Thoracic aorta (tissue), 2 donors: ENCODE measurements around the gene BRICD5. TPM values are rescaled to one million over a fixed set of nuclear protein-coding genes. Genes with fewer than 3 reads are reported as not detected.
"Not testable (repeated sequence)": the region's sequence is repeated elsewhere in the genome, so short reads cannot be mapped to it uniquely, and the experiment has no call there.

ENCODE experiments used
- ATAC-seq: fragments of 150-250 bp; one replicate; pipeline ENCODE4 v1.8.0; 2017; ENCODE audit warnings: low read depth; ENCODE audit not compliant: insufficient number of reproducible peaks, low FRiP score
- DNase-seq: peaks from one replicate; pipeline ENCODE4 v3.0.0-alpha.2; 2020; ENCODE audit warnings: low spot score
- H3K27ac ChIP-seq, 2 donors: fragments of 200-600 bp; sonication (generic); 1 replicate in 1 of 2; 2 replicates in 1 of 2; pipeline ENCODE4 v1.5.1; 2016; ENCODE audit warnings: mild to moderate bottlenecking in 2 of 2, moderate library complexity in 2 of 2
- H3K27me3 ChIP-seq: fragments of 200-600 bp; sonication (generic); replicated peaks from 2 replicates; pipeline ENCODE4 v1.6.0; 2016; ENCODE audit warnings: mild to moderate bottlenecking; ENCODE audit not compliant: insufficient read depth
- H3K36me3 ChIP-seq: fragments of 200-600 bp; sonication (generic); one replicate; pipeline ENCODE4 v1.5.1; 2016
- H3K4me1 ChIP-seq, 2 donors: fragments of 200-600 bp; sonication (generic); 1 replicate in 1 of 2; 2 replicates in 1 of 2; pipeline versions ENCODE4 v1.5.1 to v1.6.0; 2016; ENCODE audit warnings: low read depth in 2 of 2, mild to moderate bottlenecking in 1 of 2; ENCODE audit not compliant: control insufficient read depth in 1 of 2
- H3K4me3 ChIP-seq: fragments of 200-600 bp; sonication (generic); 2 replicates; pipeline ENCODE4 v1.5.1; 2016; ENCODE audit warnings: mild to moderate bottlenecking
- H3K9me3 ChIP-seq: fragments of 200-600 bp; sonication (generic); 2 replicates; pipeline ENCODE4 v1.5.1; 2016
- total RNA-seq, 2 donors: library from RNA; depleted of rRNA; stranded (reverse); fragments of >200 nt; gene quantifications; one replicate each; pipeline versions ENCODE4 v1.1.0 to v1.2.3, GENCODE V29; 2016
- TF ChIP-seq, protein P1 (sequence below): fragments of 200-600 bp; sonication (generic); IDR thresholded peaks from one replicate; pipeline ENCODE4 v1.5.1; 2019; ENCODE audit warnings: antibody characterized with exemption

BRICD5 gene
- total RNA-seq, 2 donors from 2014 or later: 11.4 to 43.1 TPM

DNA sequence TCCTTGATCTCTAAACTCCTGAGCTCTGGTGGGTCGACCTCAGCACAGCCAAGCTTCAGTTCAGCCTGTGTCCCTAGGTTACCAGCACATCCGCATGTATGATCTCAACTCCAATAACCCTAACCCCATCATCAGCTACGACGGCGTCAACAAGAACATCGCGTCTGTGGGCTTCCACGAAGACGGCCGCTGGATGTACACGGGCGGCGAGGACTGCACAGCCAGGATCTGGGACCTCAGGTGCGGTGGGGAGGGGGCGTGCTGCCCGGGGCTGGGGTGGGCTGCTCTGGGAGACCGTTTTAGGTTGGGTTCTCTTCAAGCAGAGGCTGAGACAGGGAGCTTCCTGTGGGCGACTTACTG lies 4.3 kb downstream of the BRICD5 start:
- Histone ChIP-seq H3K9me3 (no peaks in the 10 kb centered on the region), H3K27me3 (no peaks in the 10 kb centered on the region), H3K4me3 (peak overlapping the region; percentile 87), H3K4me1 (peaks cover 7 to 20% of the 10 kb centered on the region in 2 donors), H3K27ac (no peak overlapping the region), H3K36me3 (peaks cover 18% of the 10 kb centered on the region)
- no peak for DNase-seq
- TF ChIP-seq, protein P1, sequence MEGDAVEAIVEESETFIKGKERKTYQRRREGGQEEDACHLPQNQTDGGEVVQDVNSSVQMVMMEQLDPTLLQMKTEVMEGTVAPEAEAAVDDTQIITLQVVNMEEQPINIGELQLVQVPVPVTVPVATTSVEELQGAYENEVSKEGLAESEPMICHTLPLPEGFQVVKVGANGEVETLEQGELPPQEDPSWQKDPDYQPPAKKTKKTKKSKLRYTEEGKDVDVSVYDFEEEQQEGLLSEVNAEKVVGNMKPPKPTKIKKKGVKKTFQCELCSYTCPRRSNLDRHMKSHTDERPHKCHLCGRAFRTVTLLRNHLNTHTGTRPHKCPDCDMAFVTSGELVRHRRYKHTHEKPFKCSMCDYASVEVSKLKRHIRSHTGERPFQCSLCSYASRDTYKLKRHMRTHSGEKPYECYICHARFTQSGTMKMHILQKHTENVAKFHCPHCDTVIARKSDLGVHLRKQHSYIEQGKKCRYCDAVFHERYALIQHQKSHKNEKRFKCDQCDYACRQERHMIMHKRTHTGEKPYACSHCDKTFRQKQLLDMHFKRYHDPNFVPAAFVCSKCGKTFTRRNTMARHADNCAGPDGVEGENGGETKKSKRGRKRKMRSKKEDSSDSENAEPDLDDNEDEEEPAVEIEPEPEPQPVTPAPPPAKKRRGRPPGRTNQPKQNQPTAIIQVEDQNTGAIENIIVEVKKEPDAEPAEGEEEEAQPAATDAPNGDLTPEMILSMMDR: no peak
- no peak for ATAC-seq

DNA sequence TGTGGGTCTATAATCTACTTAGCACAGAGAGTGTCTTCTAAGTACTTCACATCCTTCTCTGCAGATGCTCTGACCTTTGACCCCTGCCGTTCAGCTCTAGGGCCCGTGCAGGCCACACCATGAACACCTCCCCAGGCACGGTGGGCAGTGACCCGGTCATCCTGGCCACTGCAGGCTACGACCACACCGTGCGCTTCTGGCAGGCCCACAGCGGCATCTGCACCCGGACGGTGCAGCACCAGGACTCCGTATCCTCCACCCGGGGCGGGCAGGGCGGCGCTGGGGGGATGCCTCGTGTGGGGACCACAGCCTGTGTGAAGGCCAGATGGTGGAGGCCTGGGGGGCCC lies 4.7 kb downstream of the BRICD5 start:
- DNase-seq (no peak), ATAC-seq (no peak)
- Histone ChIP-seq H3K4me1 (peaks cover 7 to 20% of the 10 kb centered on the region in 2 donors), H3K9me3 (no peaks in the 10 kb centered on the region), H3K4me3 (peak overlapping the region; percentile 87), H3K27ac (peak overlapping the region; percentile 94 to 97), H3K27me3 (no peaks in the 10 kb centered on the region), H3K36me3 (peaks cover 18% of the 10 kb centered on the region)
- TF ChIP-seq, protein P1: no peak

DNA sequence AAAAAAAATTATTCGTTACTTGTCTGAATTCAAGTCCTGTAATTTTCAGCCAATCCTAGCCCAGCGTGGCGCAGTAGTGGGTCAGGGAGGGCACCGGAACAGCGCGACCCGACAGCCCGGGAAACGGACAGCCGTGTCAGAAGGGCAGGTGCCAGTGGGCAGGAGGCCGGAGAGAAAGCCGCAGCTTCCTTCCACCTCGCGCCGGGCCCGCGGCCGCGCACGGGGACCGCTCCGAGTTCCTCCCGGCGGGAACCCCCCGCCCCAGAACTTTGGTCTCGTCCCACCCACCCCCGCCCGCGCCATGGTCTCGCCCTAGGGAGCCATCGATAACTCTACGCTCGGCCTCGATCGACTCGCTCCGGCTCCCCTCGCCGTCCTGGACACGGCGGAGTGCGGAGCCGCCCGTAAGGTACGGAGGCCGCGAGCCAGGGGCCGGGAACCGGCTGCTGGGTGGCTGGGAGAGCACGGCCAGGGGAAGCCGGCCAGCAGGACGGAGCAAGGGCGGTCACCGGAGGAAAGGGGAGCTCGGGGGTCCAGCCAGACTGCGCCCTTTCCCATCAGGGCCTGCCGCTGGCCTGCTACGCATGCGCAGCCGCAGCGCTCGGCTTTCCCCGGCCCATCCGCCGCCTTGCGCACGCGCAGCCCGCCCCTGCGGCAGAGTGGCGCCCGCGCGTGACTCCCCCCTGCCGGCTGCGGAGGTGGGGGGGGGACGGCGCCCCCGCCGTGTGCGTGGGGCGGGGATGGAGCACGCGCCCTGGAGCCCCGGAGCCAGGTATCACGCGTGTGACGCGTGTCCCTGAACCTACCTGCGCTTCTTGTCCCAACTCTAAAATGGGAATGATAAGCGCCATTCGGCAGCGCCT lies 5.3 kb downstream of the BRICD5 start, which contains the start of gene MLST8:
TSS of gene MLST8 (plus strand) at position 351 of the 863 bp plus-strand sequence. CDS start 632 bp downstream, outside the sequence.
- Histone ChIP-seq H3K27ac (peak within 1 kb of the TSS; percentile 94 to 97), H3K4me1 (peaks cover 7 to 20% of the 10 kb centered on the region in 2 donors), H3K27me3 (no peaks in the 10 kb centered on the region), H3K4me3 (peak within 1 kb of the TSS; percentile 87), H3K36me3 (peaks cover 18% of the 10 kb centered on the region), H3K9me3 (no peaks in the 10 kb centered on the region)
- peak; percentile 21 for DNase-seq
- peak; percentile 78 for ATAC-seq
- TF ChIP-seq, protein P1: peak; percentile 24

DNA sequence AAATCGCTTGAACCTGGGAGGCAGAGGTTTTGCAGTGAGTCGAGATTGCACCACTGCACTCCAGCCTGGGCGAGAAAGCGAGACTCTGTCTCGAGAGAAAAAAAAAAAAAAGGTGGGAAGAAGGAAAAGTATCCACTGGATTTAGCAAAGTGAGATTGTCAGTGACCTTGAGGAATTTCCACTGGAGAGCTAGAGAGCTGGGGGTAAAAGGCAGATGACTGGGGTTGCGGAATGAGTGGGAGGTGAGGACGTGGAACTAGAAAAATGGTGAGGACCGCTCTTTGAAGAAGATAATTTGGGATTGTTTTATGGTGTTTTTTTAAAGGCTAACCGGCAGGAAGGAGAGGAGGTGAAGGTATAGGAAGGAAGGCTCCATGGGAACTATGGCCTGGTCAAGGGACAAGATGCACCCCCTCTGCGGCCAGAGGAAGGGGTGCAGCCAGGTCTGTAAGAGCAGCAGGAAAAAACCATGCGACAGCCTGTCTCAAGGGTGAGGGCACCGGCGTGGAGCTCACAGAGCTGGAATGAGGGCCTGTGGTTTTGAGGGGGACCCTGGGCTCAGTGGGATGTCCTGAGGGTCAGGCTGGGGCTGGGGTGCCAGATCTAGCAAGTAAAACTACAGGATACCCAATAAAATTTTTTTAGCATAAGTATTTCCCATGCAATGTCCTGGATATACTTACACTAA lies 6.1 kb downstream of the BRICD5 start:
- peak overlapping the region; percentile 87 for H3K4me3 ChIP-seq
- H3K36me3 ChIP-seq: peaks cover 18% of the 10 kb centered on the region
- H3K27me3 ChIP-seq: no peaks in the 10 kb centered on the region
- ATAC-seq: no peak
- no peaks in the 10 kb centered on the region for H3K9me3 ChIP-seq
- TF ChIP-seq, protein P1: no peak
- H3K27ac ChIP-seq: peak overlapping the region; percentile 94 to 97
- DNase-seq: no peak
- H3K4me1 ChIP-seq: peaks cover 7 to 20% of the 10 kb centered on the region in 2 donors

DNA sequence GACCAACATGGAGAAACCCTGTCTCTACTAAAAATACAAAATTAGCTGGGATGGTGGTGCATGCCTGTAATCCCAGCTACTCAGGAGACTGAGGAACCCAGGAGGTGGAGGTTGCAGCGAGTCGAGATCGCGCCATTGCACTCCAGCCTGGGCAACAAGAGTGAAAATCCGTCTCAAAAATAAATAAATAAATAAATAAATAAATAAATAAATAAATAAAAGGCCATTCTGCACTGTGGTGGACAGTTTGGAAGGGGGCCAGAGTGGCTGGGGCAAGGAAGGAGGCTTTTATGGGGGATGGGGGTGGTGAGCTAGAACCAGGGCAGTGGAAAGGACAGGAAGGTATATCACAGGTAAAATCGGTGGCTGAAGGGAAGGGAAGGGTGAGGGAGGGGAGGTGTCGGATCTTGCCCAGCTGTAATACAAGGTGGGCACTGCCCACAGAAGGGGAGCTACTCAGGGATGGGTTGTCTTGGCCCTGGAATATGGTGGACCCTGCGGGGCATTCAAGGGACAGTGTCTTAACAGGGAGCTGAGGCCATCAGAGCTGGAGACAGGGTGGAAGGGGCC lies 7.5 kb downstream of the BRICD5 start:
- H3K4me1 ChIP-seq: peaks cover 7 to 20% of the 10 kb centered on the region in 2 donors
- H3K27ac ChIP-seq, ATAC-seq: not testable (repeated sequence)

More for the DNA sequence above, 7.5 kb downstream of the BRICD5 start:
- H3K36me3 ChIP-seq, DNase-seq, H3K9me3 ChIP-seq, H3K4me3 ChIP-seq, H3K27me3 ChIP-seq: not testable (repeated sequence)
